HEK293 (cell line): ENCODE data around the gene JAM2.

Experiments used
- CTCF ChIA-PET: fragments of 350-600 bp; formaldehyde crosslinking; extraction: SDS; loops from one replicate; lab custom pipeline; 2021; ENCODE audit warnings: antibody characterized with exemption; lab: Yijun Ruan, JAX
- POLR2A ChIA-PET: fragments of 300-600 bp; formaldehyde crosslinking; extraction: SDS; loops from one replicate; lab custom pipeline; 2020; ENCODE audit warnings: antibody characterized with exemption, inconsistent platforms; lab: Yijun Ruan, JAX
- H3K27ac ChIP-seq: fragments of 200-500 bp; sonication (Bioruptor generic); 2 replicates; pipeline ENCODE4 v1.5.1; 2014; ENCODE audit warnings: low read depth, low read length, control low read depth, inconsistent platforms; ENCODE audit errors: extremely low read depth
- H3K36me3 ChIP-seq, 2 experiments: fragments of 200-500 bp in 1 of 2; sonication (Bioruptor generic) in 1 of 2; 1 replicate in 1 of 2; 2 replicates in 1 of 2; pipeline ENCODE4 v1.5.1; 2014 to 2017; ENCODE audit warnings: inconsistent platforms in 2 of 2, low read length in 2 of 2; ENCODE audit not compliant: control insufficient read depth in 2 of 2, insufficient read depth in 1 of 2
- H3K4me1 ChIP-seq: fragments of 200-500 bp; sonication (Bioruptor generic); 2 replicates; pipeline ENCODE4 v1.5.1; 2014; ENCODE audit warnings: mild to moderate bottlenecking, low read length, inconsistent platforms; ENCODE audit not compliant: control insufficient read depth, insufficient read depth
- H3K4me3 ChIP-seq: 2 replicates; pipeline ENCODE4 v1.5.1; 2011; ENCODE audit warnings: low read depth, mild to moderate bottlenecking, control low read depth, low read length, moderate library complexity
- H3K9me3 ChIP-seq: fragments of 200-500 bp; sonication (Bioruptor generic); 2 replicates; pipeline ENCODE4 v1.5.1; 2014; ENCODE audit warnings: low read depth, low read length, inconsistent platforms; ENCODE audit not compliant: control insufficient read depth, insufficient read depth
- BCL11B ChIP-seq: fragments of 450-650 bp; formaldehyde crosslinking; IDR thresholded peaks from 2 replicates; pipeline ENCODE4 v1.5.1; 2016; ENCODE audit warnings: low read depth, missing biosample characterization, missing genetic modification characterization
- HOXC10 ChIP-seq: sonication (generic); formaldehyde crosslinking; IDR thresholded peaks from 2 replicates; pipeline ENCODE4 v1.8.1; 2023; ENCODE audit warnings: mild to moderate bottlenecking, missing genetic modification reagents
- KLF16 ChIP-seq: fragments of 450-650 bp; formaldehyde crosslinking; IDR thresholded peaks from 2 replicates; pipeline ENCODE4 v1.5.1; 2017; ENCODE audit warnings: missing biosample characterization, missing genetic modification characterization
- PRDM1 ChIP-seq: fragments of 450-650 bp; formaldehyde crosslinking; IDR thresholded peaks from 2 replicates; pipeline ENCODE4; 2016; ENCODE audit warnings: missing biosample characterization, missing genetic modification characterization
- SCRT1 ChIP-seq: fragments of 450-650 bp; formaldehyde crosslinking; IDR thresholded peaks from 2 replicates; pipeline ENCODE4 v1.5.1; 2016; ENCODE audit warnings: missing biosample characterization, missing genetic modification characterization, borderline replicate concordance
- SCRT2 ChIP-seq: fragments of 450-650 bp; formaldehyde crosslinking; IDR thresholded peaks from 2 replicates; pipeline ENCODE4 v1.5.1; 2016; ENCODE audit warnings: missing biosample characterization, missing genetic modification characterization
- WT1 ChIP-seq: fragments of 450-650 bp; formaldehyde crosslinking; IDR thresholded peaks from 2 replicates; pipeline ENCODE4 v1.5.1; 2016; ENCODE audit warnings: missing biosample characterization, missing genetic modification characterization
- ZFP37 ChIP-seq: fragments of 450-650 bp; formaldehyde crosslinking; IDR thresholded peaks from 2 replicates; pipeline ENCODE4 v1.5.1; 2016; ENCODE audit warnings: missing biosample characterization, missing genetic modification characterization
- ZNF121 ChIP-seq: fragments of 450-650 bp; formaldehyde crosslinking; IDR thresholded peaks from 2 replicates; pipeline ENCODE4 v1.5.1; 2016; ENCODE audit warnings: missing biosample characterization, missing genetic modification characterization
- ZNF169 ChIP-seq: fragments of 450-650 bp; formaldehyde crosslinking; IDR thresholded peaks from 2 replicates; pipeline ENCODE4 v1.5.1; 2016; ENCODE audit warnings: missing biosample characterization, missing genetic modification characterization
- ZNF174 ChIP-seq: fragments of 450-650 bp; formaldehyde crosslinking; IDR thresholded peaks from 2 replicates; pipeline ENCODE4 v1.5.0; 2017; ENCODE audit warnings: missing biosample characterization, mild to moderate bottlenecking, missing genetic modification characterization
- ZNF24 ChIP-seq: fragments of 450-650 bp; formaldehyde crosslinking; IDR thresholded peaks from 2 replicates; pipeline ENCODE4 v1.5.1; 2016; ENCODE audit warnings: missing biosample characterization, missing genetic modification characterization
- ZNF302 ChIP-seq: fragments of 450-650 bp; formaldehyde crosslinking; IDR thresholded peaks from 2 replicates; pipeline ENCODE4 v1.5.1; 2016; ENCODE audit warnings: missing biosample characterization, missing genetic modification characterization, low read depth
- ZNF324 ChIP-seq: fragments of 450-650 bp; formaldehyde crosslinking; IDR thresholded peaks from 2 replicates; pipeline ENCODE4 v1.5.1; 2016; ENCODE audit warnings: missing biosample characterization, missing genetic modification characterization
- ZNF354C ChIP-seq: fragments of 450-650 bp; formaldehyde crosslinking; IDR thresholded peaks from 2 replicates; pipeline ENCODE4 v1.5.1; 2016; ENCODE audit warnings: missing biosample characterization, missing genetic modification characterization, low read depth, borderline replicate concordance
- ZNF366 ChIP-seq: fragments of 450-650 bp; formaldehyde crosslinking; conservative IDR thresholded peaks from 2 replicates; pipeline ENCODE4 v1.5.1; 2016; ENCODE audit warnings: missing biosample characterization, missing genetic modification characterization
- ZNF555 ChIP-seq: fragments of 450-650 bp; formaldehyde crosslinking; conservative IDR thresholded peaks from 2 replicates; pipeline ENCODE4 v1.5.1; 2017; ENCODE audit warnings: missing biosample characterization, mild to moderate bottlenecking, missing genetic modification characterization, inconsistent platforms
- ZNF600 ChIP-seq: fragments of 450-650 bp; formaldehyde crosslinking; IDR thresholded peaks from 2 replicates; pipeline ENCODE4 v1.5.1; 2016; ENCODE audit warnings: missing biosample characterization, missing genetic modification characterization
- ZNF621 ChIP-seq: fragments of 450-650 bp; formaldehyde crosslinking; IDR thresholded peaks from 2 replicates; pipeline ENCODE4 v1.5.1; 2017; ENCODE audit warnings: missing biosample characterization, missing genetic modification characterization
- ZNF660 ChIP-seq: fragments of 450-650 bp; IDR thresholded peaks from 2 replicates; pipeline ENCODE4 v1.5.1; 2018; ENCODE audit warnings: missing biosample characterization, mild to moderate bottlenecking, missing genetic modification characterization
- ZNF776 ChIP-seq: fragments of 450-650 bp; formaldehyde crosslinking; IDR thresholded peaks from 2 replicates; pipeline ENCODE4 v1.5.0; 2017; ENCODE audit warnings: missing biosample characterization, missing genetic modification characterization, borderline replicate concordance
- TF ChIP-seq, protein P1 (sequence below): fragments of 450-650 bp; formaldehyde crosslinking; IDR thresholded peaks from 2 replicates; pipeline ENCODE4 v1.5.1; 2016; ENCODE audit warnings: missing biosample characterization, missing genetic modification characterization
- TF ChIP-seq, protein P2 (sequence below): fragments of 450-650 bp; formaldehyde crosslinking; IDR thresholded peaks from 2 replicates; pipeline ENCODE4 v1.5.1; 2016; ENCODE audit warnings: missing biosample characterization, missing genetic modification characterization
- TF ChIP-seq, protein P3 (sequence below): sonication (generic); formaldehyde crosslinking; IDR thresholded peaks from 2 replicates; pipeline ENCODE4 v1.8.1; 2022; ENCODE audit warnings: mild to moderate bottlenecking, moderate library complexity, missing genetic modification reagents

The JAM2 gene

DNA sequence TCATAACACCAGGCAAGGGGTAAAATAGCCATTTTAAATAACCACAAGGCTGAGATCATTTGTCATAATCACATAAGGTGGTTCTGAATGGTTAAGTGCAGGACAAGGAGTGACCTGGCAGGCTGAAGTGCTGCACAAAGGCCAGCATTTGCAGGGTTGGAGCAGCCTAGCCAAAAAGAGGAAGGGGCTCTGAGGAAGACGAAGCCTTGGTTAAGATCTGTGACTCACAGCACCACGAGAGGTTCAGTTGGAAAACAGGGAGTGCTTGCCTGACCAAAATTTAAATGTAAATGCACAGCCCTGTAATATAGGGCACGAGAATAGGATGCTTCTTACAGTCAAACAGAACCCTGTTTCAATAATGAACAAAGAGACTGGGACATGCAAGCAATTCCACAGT, 83.6 kb downstream of the JAM2 start (continued):
- TF ChIP-seq ZNF660 (tag by site-specific recombination) (no peak), ZNF174 (tag by site-specific recombination) (no peak), ZNF354C (tag by site-specific recombination) (no peak), HOXC10 (no peak), ZNF366 (tag by site-specific recombination) (no peak), ZNF776 (tag by site-specific recombination) (no peak), ZNF621 (tag by site-specific recombination) (no peak), ZNF555 (tag by site-specific recombination) (no peak)
- TF ChIP-seq, all 188 proteins: peak for 0

DNA sequence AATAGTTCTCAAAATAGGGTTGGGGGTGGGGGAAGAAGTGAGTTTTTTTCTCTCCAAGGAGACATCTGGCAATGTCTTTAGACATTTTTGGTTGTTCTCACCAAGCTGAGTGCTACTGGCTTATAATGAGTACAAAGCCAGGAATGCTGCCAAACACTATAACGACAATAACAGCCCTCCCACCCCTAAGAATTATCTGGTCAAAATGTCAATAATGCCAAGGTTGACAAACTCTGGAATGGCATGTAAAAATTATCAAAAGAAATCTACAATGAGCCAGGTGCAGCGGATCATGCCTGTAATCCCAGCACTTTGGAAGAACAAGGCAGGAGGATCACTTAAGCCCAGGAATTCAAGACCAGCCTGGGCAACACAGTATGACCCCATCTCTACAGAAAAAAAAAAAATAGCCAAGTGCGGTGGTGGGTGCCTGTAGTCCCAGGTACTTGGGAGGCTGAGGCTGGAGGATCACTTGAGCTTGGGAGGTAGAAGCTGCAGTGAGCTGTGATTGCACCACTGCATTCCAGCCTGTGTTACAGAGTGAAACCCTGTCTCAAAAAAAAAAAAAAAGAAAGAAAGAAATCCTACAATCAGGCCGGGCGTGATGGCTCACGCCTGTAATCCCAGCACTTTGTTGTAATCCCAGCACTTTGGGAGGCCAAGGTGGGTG, 93.2 kb downstream of the JAM2 start:
- CTCF ChIA-PET = interaction anchor here (0.5 to 0.6 kb wide), 2 partner anchors 124 to 884 kb away, joined by 3 read pairs; no protein-coding TSS in a partner anchor
- no peak overlapping the region for H3K4me3 ChIP-seq
- TF ChIP-seq ZNF121 (peak; percentile 45; the same call in 1 of the 2 replicates), KLF16 (tag by site-specific recombination) (no peak)
- TF ChIP-seq, protein P1, sequence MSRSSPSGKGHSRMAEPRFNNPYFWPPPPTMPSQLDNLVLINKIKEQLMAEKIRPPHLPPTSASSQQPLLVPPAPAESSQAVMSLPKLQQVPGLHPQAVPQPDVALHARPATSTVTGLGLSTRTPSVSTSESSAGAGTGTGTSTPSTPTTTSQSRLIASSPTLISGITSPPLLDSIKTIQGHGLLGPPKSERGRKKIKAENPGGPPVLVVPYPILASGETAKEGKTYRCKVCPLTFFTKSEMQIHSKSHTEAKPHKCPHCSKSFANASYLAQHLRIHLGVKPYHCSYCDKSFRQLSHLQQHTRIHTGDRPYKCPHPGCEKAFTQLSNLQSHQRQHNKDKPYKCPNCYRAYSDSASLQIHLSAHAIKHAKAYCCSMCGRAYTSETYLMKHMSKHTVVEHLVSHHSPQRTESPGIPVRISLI = 0 out of 2 replicates have a peak, but pooled peaks have one; percentile 27
- TF ChIP-seq, all 188 proteins: peak for 2
- Histone ChIP-seq H3K36me3 (peaks cover 43 to 46% of the 10 kb centered on the region in 2 experiments), H3K27ac (no peak overlapping the region), H3K9me3 (no peaks in the 10 kb centered on the region), H3K4me1 (peaks cover 8% of the 10 kb centered on the region)
- POLR2A ChIA-PET = interaction anchor here (0.6 to 0.8 kb wide), 3 partner anchors 9 to 13 kb away, joined by 3 to 5 read pairs (median 3); no protein-coding TSS in a partner anchor

DNA sequence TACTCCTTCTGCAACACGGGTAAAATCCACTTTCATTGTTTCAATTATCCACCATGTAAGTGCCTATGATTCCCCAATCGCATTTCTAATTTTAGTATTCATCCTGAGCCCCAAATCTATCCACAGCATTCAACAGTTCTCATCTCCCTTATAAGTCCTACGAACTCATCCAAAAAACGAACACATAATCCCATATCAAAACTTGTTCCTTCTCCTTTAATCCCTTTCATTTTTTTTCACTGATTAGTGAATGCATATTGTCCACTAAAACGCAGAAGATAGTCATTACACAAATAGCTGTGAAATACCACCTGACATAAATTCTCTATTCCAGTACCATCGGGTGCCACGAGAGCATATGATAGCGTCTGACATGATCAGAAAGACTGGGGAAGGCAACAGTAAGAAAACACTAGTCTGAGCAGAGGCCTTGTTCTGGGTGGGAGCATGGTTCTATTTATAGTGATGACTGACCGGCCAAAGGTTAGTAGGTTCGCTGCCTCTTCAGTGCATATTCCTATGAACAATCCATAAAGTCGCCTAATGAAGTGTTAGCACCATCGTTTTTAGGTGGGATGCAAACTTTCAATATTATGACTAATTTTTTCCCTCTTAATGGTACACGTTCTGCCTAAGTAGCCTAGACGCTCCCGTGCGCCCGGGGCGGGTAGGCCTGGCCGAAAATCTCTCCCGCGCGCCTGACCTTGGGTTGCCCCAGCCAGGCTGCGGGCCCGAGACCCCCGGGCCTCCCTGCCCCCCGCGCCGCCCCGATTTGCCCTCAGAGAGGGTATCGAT, 95.0 kb downstream of the JAM2 start:
- H3K4me3 ChIP-seq = peak overlapping the region; percentile 89
- no peaks in the 10 kb centered on the region for H3K9me3 ChIP-seq
- ChIA-PET POLR2A (interaction anchor here (0.6 to 2.1 kb wide), 6 partner anchors 9 to 127 kb away, joined by 3 to 18 read pairs (median 4); partner anchors contain the start of genes JAM2 and MRPL39), CTCF (interaction anchor here (0.6 to 1.4 kb wide), 5 partner anchors 11 to 126 kb away, joined by 3 to 6 read pairs (median 3); no protein-coding TSS in a partner anchor)
- H3K27ac ChIP-seq = peak overlapping the region; percentile 99
- H3K36me3 ChIP-seq = peaks cover 24 to 28% of the 10 kb centered on the region in 2 experiments
- peaks cover 12% of the 10 kb centered on the region for H3K4me1 ChIP-seq
- TF ChIP-seq ZNF600 (tag by site-specific recombination) (no peak), ZNF169 (tag by site-specific recombination) (no peak), PRDM1 (tag by site-specific recombination) (peak; percentile 94), BCL11B (tag by site-specific recombination) (0 out of 2 replicates have a peak, but pooled peaks have one; percentile 64), ZFP37 (tag by site-specific recombination) (no peak), ZNF24 (tag by site-specific recombination) (no peak), SCRT2 (tag by site-specific recombination) (peak; percentile 53), WT1 (tag by site-specific recombination) (no peak), ZNF302 (tag by site-specific recombination) (no peak), ZNF324 (no peak), SCRT1 (tag by site-specific recombination) (no peak)
- TF ChIP-seq, protein P2, sequence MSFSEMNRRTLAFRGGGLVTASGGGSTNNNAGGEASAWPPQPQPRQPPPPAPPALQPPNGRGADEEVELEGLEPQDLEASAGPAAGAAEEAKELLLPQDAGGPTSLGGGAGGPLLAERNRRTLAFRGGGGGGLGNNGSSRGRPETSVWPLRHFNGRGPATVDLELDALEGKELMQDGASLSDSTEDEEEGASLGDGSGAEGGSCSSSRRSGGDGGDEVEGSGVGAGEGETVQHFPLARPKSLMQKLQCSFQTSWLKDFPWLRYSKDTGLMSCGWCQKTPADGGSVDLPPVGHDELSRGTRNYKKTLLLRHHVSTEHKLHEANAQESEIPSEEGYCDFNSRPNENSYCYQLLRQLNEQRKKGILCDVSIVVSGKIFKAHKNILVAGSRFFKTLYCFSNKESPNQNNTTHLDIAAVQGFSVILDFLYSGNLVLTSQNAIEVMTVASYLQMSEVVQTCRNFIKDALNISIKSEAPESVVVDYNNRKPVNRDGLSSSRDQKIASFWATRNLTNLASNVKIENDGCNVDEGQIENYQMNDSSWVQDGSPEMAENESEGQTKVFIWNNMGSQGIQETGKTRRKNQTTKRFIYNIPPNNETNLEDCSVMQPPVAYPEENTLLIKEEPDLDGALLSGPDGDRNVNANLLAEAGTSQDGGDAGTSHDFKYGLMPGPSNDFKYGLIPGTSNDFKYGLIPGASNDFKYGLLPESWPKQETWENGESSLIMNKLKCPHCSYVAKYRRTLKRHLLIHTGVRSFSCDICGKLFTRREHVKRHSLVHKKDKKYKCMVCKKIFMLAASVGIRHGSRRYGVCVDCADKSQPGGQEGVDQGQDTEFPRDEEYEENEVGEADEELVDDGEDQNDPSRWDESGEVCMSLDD (tag by site-specific recombination) = no peak
- TF ChIP-seq, protein P3, sequence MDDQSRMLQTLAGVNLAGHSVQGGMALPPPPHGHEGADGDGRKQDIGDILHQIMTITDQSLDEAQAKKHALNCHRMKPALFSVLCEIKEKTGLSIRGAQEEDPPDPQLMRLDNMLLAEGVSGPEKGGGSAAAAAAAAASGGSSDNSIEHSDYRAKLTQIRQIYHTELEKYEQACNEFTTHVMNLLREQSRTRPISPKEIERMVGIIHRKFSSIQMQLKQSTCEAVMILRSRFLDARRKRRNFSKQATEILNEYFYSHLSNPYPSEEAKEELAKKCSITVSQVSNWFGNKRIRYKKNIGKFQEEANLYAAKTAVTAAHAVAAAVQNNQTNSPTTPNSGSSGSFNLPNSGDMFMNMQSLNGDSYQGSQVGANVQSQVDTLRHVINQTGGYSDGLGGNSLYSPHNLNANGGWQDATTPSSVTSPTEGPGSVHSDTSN (CRISPR knock-in tag) = no peak
